Endometrial microvascular endothelial cells (primary cell): ENCODE measurements around the gene CFAP77. TPM values are rescaled to one million over a fixed set of nuclear protein-coding genes. Genes with fewer than 3 reads are reported as not detected.
"Not testable (repeated sequence)": the region's sequence is repeated elsewhere in the genome, so short reads cannot be mapped to it uniquely, and the experiment has no call there.

ENCODE experiments used
- in situ Hi-C: cut with HindIII; loops from 2 replicates; pipeline ENCODE4 v1.10.0; 2017; ENCODE audit warnings: low sequenced_read_pairs, low pct_unique_long_range_greater_than_20kb; ENCODE audit errors: inconsistent ontology term
- total RNA-seq: library from RNA; depleted of rRNA; stranded (reverse); fragments of >200 nt; gene quantifications from one replicate; pipeline ENCODE4 v1.2.3, GENCODE V29; 2015; ENCODE audit errors: inconsistent ontology term

The CFAP77 gene
- total RNA-seq, 1 donor from 2014 or later: not detected

- in situ Hi-C loops: no loop called here
Observed at GRCh38 chr9:132556235-132556634, 146.2 kb downstream of the CFAP77 start.

- in situ Hi-C loops: no loop called here
Observed at GRCh38 chr9:132556714-132557113, 146.7 kb downstream of the CFAP77 start.

DNA sequence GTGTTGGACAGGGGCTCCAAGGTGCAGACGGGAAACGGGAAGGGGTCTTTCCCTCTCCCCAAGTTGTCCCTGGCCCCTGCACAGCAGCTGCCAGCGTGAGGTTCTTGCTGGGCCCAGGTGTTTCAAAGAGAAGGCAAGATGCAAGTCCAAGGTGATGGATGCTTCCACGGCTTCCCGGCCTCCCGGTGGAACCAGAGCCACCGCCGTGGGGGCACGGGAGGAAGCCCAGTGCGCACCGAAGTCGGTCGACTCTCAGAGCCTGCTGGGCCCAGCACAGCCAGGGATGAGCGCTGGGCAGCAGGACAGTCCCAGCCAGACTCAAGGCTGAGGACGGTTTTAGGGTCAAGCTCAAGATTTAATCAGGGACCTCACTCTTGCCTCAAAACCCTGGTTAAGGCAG, 147.1 kb downstream of the CFAP77 start:
- in situ Hi-C loops: no loop called here

DNA sequence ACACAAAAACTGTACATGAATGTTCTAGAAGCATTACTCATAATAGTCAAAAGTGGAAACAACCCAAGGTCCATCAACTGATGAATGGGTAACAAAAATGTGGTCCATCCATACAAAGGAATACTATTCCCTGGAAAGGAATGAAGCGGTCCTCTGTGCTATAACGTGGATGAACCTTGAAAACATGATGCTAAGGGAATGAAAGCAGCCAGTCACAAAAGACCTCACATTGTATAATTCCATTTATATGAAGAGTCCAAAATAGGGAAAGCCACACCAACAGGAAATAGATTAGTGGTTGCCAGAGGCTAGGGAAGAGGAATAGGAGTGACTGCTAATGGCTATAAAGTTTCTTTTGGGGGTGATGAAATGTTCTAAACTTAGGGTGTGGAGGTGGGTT, 149.7 kb downstream of the CFAP77 start:
- in situ Hi-C loops: no loop called here

DNA sequence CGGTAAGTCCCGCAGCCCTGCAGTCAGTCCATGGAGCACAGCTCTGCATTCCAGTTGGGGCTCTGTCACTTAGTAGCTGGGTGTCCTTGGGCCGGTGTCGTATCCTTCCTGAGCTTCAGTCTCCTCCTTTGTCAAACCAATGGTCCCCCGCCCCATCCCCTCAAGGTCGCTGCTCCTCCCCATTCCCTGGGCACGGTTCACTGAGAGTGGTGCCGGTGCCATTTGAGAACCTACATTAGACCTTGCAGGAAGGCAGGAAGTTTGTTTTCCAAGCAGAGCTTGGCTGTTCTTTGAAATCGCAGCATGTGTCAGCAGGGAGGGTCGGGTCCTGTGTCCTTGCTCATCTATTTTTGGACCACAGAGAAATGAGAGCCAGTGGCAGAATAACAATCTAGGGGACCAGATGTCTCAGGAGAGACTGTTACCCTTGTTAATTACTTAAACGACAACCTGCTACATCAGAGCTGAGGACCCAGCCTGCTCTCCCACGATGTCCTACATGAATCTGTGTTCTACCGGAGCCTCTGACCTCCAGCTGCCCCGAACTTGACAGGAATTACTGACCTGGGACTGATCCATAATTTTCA, 150.7 kb downstream of the CFAP77 start:
- in situ Hi-C loops: no loop called here

DNA sequence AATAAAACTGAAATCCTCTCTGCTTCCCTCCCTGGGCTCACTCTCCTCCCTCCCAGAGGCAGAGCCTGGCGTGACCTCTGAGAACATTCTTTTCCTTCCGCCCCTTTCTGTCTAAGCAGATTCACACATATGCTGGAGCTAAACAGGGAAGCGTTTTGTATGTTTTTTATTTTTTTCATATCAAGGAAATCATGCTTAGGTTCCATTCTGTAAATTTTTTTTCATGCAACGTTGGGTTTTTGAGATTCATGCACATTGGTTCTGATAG, 152.2 kb downstream of the CFAP77 start:
- in situ Hi-C loops: no loop called here

DNA sequence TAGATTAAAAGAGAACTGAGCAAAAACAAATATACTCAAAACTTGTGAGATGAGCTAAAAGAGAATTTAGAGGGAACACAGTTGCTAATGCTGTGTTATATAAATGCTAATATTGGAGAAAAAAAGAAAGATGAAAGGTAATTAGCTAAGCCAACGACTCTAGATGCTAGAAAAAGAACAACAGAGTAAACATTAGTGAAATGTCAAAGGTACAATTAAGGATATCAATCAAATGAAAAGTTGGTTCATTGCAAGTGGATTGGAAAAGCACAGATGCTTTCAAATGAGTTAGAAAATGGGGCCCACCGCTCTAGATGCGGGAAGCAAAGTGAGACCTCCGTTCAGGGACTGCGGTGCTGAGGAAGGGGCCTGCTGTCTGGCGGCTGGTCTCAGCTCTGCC, 154.5 kb downstream of the CFAP77 start:
- in situ Hi-C loops: no loop called here

DNA sequence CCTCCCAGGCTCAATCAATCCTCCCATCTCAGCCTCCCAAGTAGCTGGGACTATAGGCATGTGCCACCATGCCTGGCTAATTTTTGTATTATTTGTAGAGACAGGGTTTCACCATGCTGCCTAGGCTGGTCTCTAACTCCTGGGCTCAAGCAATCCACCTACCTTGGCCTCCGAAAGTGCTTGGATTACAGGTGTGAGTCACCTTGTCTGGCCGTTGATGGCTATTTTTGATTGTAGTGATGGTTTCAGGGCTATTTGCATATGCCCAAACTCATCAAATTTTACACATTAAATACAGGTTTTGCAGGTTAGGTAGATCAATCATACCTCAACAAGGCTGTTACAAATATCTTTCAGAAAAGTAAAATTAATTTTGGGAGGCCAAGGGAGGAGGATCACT, 158.8 kb downstream of the CFAP77 start:
- in situ Hi-C loops: not testable (repeated sequence)

DNA sequence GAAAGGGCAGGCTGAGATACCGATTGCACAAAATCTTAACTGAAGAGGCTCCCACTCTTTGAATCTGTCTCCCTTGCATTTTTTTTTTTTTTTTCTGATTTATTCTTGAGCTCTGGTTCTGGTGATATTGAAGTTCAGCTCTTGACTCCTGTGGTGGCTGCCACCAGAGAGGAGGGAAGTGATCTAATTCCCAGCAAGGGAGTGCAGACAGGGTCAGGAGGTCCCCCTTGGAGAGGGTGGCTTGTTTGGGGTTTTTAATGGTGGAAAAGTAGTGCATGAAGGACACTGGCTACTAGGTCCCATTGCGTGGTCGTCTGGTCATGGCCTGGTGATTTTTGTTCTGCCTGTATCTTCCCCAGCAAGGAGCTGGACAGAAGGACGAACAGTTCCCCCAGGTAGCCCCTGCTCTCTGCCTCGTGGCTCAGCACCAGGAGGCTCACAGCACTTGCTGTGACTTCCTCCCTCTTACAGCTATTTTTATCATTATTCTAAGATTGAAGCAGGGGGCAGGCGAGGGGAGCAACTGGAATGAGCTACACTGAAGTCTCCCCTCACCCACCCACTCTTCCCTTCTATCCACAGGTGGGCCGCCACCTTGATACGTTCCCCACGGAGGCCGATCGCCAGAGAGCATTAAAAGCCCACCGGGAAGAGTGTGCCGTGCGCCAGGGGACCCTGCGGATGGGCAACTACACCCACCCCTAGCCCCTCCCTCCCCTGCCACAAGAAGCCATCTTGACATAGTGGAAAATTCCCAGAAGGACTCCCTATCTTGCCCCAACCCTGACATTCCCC, 162.0 kb downstream of the CFAP77 start:
- in situ Hi-C loops: no loop called here

- in situ Hi-C loops: no loop called here
Observed at GRCh38 chr9:132572921-132573320, 162.9 kb downstream of the CFAP77 start.

- in situ Hi-C loops: no loop called here
Observed at GRCh38 chr9:132575005-132575609, 165.1 kb downstream of the CFAP77 start.

- in situ Hi-C loops: no loop called here
Observed at GRCh38 chr9:132575811-132576210, 165.8 kb downstream of the CFAP77 start.

- in situ Hi-C loops: no loop called here
Observed at GRCh38 chr9:132577119-132577518, 167.1 kb downstream of the CFAP77 start.

- in situ Hi-C loops: no loop called here
Observed at GRCh38 chr9:132578367-132578932, 168.4 kb downstream of the CFAP77 start.

GRCh38 chr9:132579427-132579798, 169.4 kb downstream of the CFAP77 start:
- in situ Hi-C loops: no loop called here

GRCh38 chr9:132582276-132582785, 172.3 kb downstream of the CFAP77 start, which contains the start of gene BARHL1:
Gene BARHL1 (plus strand): TSS chr9:132582606. CDS start chr9:132582798, 192 bp downstream.
- in situ Hi-C loops: no loop called here

DNA sequence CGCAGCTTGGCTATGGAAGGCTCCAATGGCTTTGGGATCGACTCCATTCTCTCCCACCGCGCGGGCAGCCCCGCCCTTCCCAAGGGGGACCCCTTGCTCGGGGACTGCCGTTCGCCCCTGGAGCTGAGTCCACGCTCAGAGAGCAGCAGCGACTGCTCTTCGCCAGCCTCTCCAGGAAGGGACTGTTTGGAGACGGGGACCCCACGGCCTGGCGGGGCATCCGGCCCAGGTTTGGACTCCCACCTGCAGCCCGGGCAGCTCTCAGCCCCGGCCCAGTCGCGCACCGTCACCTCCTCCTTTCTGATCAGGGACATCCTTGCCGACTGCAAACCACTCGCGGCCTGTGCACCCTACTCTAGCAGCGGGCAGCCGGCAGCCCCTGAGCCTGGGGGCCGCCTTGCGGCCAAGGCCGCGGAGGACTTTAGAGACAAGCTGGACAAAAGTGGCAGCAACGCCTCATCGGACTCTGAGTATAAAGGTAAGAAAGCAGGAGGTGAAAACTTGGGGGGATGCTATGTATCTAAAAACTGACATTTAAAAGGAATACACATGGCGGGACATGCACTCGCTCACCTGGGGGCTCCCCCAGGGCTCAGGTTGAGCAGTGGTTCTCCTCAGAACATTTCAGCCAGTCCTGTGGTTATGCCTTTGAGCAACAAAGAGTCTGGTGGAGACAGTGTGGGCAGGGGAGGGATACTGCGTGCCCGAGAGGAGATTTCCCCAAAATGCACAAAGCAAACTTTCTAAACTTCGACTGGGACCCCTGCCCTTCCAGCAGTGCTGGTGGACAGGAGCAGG, 173.0 kb downstream of the CFAP77 start:
- in situ Hi-C loops: no loop called here

DNA sequence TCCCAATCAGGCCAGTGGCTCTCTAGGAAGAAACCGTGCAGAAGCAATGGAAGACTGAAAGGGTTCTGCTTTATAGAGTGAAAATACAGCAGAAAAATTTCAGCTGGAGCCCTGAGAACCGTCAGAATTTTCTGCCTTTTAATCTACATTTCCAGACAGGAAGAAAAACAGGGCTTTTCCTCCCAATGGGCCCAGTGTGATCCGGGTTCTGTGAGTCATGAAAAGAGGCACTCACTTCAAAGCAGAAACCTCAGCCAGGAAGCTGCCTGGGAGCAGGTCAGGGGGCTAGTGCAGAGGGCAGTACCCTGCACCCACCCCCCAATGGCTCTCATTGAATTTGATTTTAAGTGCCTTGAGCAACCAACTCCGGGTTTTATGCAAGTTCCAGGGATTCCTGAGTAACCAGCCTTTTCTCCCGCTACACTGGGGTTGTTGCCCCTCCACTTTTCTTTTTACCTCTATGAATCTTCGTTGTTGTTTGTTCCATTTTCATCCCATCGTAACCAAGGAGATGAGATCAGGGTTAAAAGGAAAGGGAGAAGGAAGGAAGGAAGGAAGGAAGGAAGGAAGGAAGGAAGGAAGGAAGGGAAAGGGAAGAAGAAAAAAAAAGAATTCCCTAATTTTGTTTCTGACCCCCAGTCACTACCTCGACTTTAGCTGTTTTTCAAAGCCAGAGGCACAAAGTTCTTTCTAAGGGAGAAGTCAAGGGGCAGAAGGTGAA, 173.7 kb downstream of the CFAP77 start:
- in situ Hi-C loops: no loop called here
